Lower leg skin (tissue), 3 donors: Measurements from ENCODE around the gene OR8B12.

Source experiments
- POLR2A ChIP-seq, 2 donors: fragments of 450-650 bp; IDR thresholded peaks; one replicate each; pipeline ENCODE4 v1.6.1; 2016 to 2017; ENCODE audit warnings: antibody characterized with exemption in 2 of 2, mild to moderate bottlenecking in 1 of 2, moderate library complexity in 1 of 2
- TF ChIP-seq, protein P1 (sequence below), 3 donors: fragments of 450-650 bp; IDR thresholded peaks; one replicate each; pipeline ENCODE4 v1.5.1; 2016; ENCODE audit warnings: antibody characterized with exemption in 3 of 3, mild to moderate bottlenecking in 3 of 3, moderate library complexity in 2 of 3

DNA sequence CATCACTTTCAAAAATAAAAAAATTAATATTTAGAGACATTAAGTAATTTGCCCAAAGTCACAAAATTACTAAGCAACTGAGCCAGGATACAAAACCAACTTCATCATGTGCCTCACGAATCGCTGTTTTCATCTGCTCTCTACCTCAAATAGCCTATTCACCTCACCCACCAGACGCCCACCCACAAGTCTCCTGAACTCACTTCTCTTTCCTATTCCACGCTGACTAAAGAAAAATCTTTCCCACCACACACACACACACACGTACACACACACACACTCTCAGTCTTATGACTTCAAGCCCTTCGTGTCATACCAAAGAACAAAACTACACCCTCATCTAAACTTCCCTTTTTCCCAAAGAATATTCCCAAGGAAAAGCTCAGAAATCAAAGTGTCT is 2.2 kb downstream of the OR8B12 start:
- no peak for TF ChIP-seq POLR2A (IDR thresholded peaks at IDR 0.05)
- TF ChIP-seq, protein P1, sequence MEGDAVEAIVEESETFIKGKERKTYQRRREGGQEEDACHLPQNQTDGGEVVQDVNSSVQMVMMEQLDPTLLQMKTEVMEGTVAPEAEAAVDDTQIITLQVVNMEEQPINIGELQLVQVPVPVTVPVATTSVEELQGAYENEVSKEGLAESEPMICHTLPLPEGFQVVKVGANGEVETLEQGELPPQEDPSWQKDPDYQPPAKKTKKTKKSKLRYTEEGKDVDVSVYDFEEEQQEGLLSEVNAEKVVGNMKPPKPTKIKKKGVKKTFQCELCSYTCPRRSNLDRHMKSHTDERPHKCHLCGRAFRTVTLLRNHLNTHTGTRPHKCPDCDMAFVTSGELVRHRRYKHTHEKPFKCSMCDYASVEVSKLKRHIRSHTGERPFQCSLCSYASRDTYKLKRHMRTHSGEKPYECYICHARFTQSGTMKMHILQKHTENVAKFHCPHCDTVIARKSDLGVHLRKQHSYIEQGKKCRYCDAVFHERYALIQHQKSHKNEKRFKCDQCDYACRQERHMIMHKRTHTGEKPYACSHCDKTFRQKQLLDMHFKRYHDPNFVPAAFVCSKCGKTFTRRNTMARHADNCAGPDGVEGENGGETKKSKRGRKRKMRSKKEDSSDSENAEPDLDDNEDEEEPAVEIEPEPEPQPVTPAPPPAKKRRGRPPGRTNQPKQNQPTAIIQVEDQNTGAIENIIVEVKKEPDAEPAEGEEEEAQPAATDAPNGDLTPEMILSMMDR (IDR thresholded peaks at IDR 0.05) = no peak
